ENCODE results near the gene RRAD.

Gene RRAD

DNA sequence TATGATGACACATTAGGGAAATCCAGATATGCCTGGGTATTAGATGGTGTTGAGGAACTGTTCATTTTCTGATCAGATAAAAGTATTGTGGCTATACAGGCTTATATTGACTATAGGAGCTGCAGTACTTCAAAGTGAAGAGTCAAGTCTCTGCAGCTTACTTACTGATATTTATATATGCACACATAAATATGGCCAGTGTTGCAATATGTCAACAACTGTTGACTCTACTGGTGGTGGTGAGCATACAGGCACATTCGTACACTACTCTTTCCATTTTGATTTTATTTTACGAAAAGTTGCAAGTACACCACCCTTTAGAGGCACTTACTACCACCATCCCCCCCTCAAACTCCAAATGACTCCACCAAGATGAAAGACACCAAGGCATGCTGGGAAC, 6.3 kb upstream of the RRAD start:
- DNase-seq = no peak

DNA sequence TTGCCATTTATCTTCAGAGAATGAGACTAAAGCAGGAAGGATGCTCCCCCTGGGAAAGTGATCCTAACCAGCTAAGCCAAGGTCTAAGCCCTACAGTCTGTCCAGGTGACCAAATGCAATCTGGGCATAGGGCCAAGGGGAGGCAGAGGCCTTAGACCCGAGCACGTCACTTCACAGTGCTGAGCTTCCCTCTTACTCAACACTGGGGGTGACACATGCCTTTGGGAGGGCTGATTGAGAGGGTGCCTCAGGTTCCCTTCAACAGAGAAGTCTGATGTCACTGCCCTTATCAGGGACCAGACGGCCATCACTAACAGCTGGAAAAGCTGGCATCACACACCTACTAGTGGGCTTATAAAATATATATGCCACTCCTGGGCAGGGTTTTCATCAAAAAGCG, 4.9 kb upstream of the RRAD start:
- no peak for DNase-seq

DNA sequence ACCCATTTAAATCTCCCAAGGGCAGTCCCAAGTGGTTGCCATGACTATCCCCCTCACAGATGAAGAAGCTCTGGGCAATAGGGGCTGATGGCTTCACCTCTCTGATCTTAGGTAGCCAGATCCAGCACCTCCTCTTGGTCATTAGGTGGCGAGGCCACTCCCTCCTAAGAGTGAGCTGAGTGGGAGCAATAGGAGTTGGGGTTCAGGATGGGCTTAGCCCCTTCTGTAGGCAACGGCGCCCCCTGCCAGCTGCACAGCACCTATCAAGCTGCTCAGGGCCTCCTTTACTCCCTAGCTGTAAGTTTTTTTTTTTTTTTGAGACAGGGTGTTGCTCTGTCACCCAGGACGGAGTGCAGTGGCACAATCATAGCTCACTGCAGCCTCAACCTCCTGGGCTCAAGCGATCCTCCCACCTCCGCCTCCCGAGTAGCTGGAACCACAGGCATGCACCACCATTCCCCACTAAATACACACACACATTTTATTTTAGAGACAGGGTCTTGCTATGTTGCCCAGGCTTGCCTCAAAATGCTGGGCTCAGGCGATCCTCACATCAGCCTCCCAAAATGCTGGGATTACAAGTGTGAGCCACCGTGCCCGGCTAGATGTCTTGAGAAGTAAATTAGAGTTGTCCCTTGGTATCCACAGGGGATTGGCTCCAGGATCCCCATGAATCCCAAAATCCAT, 3.5 kb upstream of the RRAD start:
- no peak for DNase-seq

DNA sequence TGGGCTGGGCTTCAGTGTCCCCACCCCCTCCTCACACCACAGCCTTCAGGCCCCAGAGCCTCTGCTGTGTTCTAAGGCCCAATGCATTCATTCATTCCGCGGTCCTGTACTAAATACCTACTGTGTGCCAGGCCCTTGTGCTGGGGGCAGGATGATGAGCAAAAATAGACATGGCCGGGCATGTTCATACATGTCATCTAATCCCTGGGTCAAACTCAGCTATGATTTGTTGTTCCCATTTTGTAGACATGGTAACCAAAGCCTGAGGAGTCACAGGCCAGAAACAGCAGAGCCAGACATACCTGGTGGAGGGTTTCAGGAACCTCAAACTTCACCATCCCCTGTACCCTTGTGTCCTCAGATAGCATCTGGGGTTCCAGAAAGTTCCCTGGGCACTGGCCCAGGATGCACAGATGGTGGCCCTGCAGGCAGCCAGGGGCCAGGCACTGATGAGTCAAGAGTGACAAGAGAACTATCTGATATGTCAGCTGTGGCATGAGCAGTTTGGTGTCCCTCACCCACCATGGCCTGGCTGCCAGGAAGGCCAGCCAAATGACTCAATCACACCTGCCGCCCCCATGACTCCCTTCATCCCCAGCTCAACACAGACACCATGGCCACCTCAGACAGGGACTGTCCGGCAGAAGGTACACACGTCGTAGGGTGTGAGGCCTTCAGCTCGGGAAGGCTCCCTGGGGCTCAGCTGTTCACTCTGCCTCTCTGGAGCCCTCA, 2.7 kb upstream of the RRAD start:
- DNase-seq = no peak

DNA sequence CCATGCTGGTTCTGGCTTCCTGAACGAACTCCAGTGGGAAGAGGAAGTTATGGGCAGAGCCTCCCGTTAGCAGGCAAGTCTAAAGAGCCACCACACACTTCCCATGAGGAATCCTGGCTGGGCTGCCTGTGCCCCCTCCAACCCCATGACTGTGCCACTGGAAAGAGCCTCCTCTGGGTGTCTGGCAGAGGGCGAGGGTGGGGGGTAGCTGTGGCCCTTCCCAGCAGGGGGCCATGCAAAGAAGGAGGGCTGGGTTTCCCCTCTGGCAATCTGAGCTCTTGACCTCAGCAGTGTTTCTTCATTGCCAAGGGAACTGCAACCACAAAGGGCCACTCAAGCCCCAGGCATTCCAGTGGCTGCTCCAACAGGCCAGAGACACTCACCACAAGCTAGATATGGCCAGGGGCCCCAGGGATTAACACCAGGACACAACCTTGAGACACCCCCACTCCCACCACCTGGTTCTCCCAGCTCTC, 1.7 kb upstream of the RRAD start:
- DNase-seq = no peak

DNA sequence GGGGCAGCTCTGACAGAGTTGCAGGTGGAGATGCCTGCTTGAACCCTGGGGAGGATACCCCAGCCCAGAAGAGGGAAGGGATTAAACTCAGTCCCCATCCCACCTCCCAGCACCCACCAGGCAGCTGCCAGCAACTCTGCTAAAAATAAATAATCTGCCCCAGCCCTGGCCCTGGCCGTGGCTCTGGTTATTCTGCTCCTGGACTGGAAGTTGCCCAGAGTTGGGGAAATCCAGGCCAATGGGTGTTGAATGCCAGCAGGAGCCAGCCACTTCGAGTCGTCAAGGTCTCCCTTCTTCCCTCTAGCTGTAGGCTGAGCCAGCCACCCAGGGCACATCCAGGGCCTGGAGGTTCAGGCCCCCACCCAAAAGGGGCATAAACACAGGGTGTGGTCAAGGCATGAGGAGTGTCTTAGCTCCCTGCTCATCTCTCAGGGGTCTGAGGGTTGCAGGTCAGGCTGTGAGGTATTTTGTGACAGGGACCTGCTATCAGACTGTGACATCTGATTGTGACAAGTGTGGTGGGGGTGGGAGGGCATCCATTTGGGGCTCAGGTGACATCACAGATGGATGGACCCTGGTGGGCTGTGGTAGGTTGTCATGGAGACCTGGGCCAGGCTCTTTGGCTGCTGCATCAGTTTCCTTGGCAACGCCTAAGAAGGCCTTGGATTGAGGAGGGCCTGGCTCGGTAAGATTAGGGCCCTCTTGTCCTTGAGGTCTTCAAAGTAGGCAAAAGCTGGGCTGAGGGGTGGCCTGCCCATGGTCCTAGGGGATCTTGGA, 1.0 kb upstream of the RRAD start:
- no peak for DNase-seq

DNA sequence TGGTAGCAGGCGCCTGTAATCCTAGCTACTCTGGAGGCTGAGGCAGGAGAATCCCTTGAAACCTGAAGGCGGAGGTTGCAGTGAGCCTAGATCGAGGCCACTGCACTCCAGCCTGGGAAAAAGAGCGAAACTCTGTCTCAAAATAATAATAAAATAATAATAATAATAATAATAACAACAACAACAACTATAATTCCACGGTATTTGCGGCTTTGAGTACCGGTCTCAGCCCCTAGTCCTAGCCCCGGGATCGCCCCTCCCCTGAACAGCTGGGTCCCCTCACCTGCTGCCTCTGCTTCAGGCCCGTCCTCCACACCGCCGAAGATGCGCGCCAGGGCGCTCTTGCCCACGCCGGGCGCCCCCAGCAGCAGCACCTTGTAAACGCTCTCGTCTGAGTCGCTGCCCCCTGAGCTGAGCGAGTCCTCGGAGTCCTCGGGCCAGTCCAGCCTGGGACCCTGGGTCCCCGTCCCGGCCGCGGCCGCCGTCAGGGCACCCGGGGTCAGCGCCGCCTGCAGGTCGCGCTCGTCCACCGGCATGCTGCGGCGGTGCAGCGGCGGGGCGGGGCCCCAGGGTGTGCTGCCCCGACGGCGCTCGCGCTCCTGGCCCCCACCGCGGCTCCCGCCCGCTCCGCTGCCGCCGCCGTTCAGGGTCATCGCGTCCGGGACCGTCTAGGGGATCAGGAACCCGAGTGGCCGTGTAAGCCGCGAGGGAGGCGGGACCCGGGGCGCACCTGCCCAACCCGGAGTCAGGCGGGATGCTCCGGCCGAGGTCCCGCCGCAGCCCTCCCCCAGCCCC, 611 bp downstream of the RRAD start:
- DNase-seq = no peak

DNA sequence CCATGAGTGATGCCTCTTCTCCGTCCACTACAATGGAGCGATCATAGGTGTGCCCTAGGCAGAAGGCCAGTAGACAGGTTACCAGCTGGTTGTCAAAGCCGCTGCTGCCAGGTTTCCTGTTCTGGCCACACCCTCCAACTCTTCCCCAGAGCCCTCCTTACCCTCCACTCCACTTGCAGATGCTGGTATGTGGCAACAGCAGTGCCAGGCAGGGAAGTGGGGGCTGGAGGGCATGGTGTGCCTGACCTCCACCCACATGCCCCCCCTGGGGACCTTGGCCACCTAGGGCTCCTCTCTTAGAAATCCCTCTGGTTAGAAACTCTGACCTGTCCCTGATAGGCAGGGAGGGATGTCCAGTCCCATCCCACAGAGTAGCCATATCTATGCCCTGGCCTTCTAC, 1.5 kb downstream of the RRAD start:
- DNase-seq = no peak

DNA sequence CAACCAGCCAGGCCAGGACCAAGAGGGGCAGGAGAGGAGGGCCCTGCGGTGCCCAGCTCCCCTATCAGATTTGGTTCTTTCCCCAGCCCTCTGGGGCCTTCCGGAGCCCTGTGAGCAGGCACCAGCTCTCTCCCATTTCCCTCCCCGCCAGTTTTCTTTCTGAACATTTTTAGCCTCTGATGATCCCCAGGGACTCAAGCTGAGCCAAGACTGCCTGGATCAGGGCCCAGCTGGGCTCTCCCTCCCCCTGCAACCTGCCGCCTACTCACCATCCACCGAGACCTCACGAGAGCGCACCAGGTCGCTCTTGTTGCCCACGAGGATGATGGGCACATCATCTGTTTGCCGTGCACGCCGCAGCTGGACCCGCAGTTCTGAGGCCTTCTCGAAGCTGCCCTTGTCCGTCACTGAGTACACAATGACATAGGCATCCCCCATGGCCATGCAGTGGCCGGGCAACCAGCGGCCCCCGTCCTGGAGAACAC, 2.0 kb downstream of the RRAD start:
- DNase-seq = no peak

DNA sequence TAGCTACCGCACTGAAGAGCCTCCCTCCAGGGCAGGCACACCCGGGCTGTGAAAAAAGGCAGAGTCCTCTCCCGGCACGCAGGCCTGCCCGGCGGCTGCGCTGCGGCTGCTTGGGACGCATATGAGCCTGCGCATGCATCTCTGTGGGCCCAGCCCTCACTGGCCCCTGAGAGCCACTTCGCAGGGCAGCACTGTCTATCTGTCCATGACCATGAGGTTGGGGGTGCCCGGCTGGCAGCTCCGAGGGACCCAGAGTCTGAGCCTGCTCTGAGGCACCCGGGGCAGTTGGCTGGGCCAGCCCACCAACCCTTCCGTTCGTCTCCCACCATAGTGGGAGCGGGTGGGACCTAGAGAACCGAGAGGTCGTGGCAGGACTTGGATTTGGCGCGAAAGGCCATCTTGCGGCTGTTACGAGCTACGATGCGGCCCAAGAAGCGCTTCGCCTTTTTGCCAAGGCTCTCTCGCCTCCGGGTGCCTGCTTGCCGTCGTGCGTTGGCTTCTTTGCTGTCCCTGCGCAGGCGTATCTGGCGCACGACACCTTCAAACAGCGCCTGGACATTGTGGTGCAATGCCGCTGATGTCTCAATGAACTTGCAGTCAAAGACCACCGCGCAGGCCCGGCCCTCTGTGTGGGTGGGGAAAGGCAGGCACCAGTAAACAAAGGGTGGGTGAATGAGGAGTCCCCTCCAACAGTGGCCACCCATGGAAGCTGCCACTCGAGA, 3.4 kb downstream of the RRAD start:
- no peak for DNase-seq

DNA sequence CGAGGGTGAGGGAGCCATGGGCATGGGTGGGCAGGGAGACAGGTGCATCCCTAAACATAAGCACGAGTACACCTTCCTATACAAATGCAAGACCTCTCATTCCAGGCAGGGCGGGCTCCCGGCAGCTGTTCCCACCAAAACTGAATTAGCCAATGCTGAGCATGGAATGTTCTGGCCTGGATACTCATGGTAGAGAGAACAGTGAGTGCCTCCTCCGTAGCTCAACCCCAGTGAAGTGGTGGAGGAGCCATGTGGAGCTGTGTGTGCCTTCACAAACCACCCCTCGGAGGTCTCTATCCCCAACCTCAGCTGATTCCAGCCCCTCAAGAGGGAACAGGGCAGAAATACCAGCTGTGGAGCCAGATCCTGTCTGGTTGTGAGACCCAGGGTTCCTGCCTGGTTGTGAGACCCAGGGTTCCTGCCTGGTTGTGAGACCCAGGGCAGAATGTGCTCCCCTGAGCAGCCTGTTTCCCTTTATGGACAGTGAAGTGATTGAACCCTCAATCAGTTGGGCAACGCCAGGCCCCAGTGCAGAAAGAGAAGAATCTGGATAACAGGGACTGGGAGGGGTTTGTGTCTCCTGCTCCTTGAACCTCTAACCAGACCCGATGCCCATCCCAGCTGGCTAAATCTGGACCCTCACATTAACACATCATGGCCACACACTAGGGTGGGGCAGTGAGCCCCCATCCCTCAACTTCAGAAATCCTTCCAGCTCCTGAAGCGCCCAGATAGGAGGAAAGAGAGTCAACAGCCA, 4.2 kb downstream of the RRAD start:
- DNase-seq = no peak

DNA sequence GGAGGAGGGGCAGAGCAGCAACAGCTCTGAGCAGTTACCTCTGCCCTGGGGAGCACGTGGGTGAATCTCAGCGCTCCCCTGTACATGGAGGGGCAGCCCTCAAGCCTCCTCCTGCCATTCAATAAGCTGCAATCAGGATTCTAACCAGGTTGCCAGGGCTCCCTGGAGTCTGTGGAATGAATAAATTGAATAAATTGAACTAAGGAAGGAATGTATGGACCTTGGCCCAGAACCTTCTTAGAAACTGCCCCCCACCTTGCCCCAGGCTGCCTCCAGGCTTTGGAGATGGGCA, 5.1 kb downstream of the RRAD start:
- DNase-seq = no peak

DNA sequence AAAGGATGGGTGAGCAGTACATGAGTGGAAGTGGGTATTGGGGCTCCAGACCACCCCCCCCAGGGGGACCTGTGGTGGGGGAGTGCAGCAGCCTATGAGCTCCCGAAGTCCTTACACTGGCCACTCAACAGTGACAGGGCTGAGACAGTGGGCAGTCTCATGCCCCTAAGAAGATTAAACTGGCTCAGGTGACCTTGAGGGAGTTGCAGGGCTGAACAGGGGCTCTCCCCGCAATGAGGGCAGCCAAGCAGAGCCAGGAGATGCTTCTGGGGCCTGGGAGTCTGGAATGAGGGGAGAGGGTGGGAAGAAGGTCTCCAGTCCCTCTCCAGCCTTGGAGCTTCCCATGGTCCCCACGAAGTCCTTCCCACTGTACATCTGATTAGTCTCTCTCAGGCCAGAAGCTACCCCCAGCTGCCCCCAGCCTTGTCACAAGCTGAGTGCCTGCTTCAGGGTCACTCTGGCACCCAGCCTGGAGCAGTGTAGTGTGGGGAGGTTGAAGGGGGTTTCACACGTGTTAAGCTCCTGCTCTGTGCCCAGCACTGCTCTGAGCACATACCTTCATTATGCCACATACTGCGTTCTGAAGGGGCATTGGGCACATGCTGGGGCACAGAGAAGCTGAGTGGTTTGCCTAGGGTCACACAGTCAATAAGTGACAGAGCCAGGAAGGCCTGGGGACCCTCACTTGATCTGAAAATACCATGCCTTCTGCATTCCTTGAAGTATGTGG, 5.6 kb downstream of the RRAD start:
- DNase-seq = no peak

DNA sequence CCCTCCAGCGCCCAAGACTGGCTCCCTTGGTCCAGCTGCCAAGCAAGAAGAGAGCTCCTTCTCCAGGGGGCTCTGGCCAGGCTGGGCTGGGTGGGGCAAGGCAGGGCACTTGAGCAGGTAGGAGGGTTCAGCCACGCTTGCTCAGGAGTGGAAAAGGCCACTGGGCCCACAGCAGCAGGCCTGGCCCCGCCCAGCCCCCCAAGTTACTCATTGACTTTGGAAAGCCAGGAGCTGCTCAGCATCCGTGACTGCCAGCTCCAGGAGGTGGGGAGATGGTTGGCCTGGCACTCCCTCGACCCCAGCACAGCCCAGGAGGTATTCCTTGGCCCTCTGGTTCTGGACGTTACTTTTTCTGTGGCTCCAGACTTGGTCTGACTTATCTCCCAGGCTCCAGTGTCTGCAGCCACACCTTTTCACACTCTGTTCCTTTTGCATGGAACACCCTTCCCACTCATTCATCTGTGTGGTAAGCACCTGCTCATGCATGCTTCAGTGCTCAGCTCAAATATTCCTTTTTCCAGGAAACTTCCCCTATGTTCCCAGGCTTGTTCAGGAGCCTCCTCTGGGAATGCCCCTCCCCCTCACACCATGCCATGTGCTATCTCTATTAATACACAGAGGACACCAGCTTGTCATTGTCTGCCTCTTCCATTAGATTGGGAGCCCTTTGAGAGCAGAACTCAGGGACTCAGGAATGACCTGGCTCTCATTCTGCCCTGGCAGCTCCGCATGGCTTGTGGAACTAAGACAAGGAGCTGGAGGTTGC, 6.3 kb downstream of the RRAD start, which contains the start of gene CDH16:
Gene CDH16, minus strand, starts transcription at position 83 of the 766 bp plus-strand sequence. CDS start 820 bp downstream, outside the sequence.
- DNase-seq = no peak

DNA sequence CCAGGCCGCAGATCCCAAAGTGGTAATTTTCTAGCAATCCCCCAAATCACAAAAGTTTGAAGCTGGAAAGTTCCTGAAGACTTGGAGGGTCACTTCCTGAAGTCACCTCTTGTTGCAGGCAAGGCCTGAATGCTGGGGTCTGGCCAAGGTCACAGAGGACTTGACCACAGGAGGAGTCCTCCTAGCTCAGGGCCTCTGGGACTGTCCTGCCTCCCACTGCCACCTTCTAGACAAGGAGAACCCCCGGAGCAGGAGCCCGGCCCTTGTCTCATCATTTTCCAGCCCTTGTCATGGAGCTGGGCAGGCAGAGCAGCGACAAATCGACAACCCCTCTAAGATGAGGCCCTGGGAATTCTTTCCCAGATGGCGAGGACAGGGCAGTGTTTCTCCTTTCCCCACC, 7.0 kb downstream of the RRAD start:
- DNase-seq = no peak

DNA sequence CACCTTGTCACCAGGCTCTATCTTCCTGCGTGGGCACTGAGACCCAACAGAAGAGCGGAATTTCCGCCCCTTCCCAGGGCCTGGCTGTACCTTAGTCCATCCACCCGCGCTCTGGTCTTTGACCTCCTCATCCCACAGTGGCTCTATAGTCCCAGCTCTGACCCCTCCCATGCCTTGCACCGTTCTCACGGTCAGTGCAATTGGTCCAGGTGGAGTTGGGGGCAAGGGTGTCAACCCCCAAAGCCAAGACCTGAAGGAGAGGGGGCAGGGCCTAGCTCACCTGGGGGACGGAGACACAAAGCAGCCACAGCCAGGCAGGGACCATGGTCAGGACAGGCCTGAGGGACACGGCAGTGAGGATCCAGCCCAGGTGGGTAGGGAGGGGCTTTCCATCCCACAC, 7.6 kb downstream of the RRAD start:
- DNase-seq = no peak

DNA sequence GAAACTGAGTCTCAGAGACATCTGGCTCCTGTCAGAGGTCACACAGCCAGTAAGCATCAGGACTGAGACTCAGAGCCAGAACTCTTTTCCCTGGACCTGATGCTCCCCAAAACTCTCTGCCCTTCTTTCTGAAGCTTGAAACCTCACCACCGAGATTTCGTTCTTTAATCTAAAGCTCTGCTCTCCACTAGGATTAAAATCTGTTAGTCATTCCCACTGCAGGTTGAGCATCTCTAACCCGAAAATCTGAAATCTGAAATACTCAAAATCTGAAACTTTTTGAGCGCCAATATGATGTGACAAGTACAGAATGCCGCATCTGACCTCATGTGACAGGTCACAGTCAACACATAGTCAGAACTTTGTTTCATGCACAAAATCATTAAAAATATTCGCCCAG, 8.8 kb downstream of the RRAD start:
- DNase-seq = no peak

DNA sequence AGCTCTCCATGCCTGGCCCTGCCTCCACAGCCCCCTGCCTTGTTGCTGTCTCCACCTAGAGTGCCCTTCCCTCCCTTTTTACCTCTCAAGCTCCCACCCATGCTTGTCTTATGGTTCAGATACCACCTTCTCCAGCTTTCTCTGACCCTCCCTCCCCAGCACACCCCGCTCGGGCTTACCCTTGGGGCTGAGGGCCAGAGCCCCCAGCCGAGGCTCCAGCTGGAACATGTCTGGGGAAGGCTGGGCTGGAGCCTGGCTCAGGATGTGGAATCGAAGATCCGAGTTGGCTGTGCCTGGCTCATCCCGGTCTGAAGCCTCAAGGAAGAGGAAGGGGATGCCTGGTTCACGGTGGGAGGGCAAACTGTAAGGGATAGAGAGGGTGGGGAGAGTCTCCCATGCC, 10.3 kb downstream of the RRAD start:
- DNase-seq = no peak

DNA sequence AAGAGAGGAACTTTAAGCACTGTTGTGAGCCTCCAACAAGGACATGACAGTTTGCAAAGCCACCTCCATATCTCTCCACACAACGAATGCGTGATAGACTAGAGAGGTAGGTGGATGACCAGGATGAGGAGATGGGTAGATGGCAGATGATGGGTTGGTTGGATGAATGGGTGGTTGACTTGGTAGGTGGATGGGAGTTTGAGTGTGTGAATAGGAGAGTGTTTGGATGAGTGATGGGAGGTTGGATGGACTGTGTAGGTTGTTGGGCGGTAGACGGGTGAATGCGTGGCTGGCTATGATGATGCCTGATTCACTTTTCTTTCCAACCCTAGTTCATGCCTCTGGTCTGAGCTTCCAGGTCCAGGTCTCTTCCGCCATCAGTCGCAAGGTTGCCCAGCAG, 10.8 kb downstream of the RRAD start:
- DNase-seq = no peak

DNA sequence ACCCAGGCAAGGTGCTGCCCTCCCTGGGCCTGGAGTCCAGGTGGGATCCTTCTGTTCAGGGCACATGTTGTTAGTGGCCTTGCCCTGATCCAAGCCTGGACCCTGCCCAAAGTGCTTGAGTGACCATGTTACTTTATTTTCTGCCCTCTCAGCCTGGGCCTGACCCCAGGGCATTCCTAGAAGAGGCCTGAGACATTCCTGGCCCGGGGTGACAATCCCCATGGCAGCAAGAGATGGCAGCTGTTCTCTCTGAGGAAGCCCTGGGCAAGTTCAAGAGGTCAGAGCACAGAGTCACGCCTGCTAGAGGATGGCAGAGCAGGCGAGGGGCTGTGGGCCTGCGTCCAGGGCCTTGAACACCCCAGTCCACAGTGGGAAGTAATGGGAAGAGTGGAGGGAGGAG, 11.6 kb downstream of the RRAD start:
- no peak for DNase-seq

Measured in activated CD4-positive, alpha-beta T cell treated with anti-CD3 and anti-CD28 coated beads for 1 hour (primary cell).